IPS-NIHi7 (cell line): ENCODE results near the gene KIF3C.
"Not testable (repeated sequence)": the region's sequence is repeated elsewhere in the genome, so short reads cannot be mapped to it uniquely, and the experiment has no call there.

Source experiments
- DNase-seq: peaks from one replicate; pipeline ENCODE4 v3.0.0; 2012; ENCODE audit warnings: mixed read lengths; ENCODE audit errors: extremely low spot score

Gene KIF3C

DNA sequence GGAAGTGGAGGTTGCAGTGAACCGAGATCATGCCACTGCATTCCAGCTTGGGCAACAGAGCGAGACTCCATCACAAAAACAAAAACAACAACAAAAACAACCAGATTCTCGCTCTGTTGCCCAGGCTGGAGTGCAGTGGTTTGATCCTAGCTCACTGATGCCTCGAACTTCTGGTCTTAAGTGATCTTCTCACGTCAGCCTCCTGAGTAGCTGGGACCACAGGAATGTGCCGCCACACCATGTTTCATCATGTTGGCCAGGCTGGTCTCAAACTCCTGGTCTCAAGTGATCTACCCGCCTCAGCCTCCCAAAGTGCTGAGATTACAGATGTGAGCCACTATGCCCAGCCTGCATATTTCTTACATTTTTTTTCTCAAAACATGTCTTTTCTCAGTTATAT, 64.9 kb downstream of the KIF3C start:
- not testable (repeated sequence) for DNase-seq

DNA sequence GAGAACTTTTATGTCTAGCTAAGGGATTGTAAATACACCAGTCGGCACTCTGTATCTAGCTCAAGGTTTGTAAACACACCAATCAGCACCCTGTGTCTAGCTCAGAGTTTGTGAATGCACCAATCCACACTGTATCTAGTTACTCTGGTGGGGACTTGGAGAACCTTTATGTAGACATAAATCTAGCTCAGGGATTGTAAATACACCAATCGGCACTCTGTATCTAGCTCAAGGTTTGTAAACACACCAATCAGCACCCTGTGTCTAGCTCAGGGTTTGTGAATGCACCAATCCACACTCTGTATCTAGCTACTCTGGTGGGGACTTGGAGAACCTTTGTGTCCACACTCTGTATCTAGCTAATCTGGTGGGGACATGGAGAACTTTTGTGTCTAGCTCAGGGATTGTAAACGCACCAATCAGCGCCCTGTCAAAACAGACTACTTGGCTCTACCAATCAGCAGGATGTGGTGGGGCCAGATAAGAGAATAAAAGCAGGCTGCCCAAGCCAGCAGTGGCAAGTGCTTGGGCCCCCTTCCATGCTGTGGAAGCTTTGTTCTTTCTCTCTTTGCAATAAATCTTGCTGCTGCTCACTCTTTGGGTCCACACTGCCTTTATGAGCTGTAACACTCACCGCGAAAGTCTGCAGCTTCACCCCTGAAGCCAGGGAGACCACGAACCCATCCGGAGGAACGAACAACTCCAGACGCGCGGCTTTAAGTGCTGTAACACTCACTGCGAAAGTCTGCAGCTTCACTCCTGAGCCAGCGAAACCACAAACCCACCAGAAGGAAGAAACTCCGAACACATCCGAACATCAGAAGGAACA, 66.1 kb downstream of the KIF3C start:
- DNase-seq, result not testable (repeated sequence)

DNA sequence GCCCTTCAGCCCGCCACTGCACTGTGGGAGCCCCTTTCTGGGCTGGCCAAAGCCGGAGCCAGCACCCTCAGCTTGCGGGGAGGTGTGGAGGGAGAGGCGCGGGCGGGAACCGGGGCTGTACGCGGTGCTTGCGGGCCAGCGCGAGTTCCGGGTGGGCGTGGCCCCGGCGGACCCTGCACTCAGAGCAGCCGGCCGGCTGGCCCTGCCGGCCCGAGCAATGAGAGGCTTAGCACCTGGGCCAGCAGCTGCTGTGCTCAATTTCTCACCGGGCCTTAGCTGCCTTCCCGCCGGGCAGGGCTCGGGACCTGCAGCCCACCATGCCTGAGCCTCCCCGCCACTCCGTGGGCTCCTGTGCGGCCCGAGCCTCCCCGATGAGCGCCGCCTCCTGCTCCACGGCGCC, 66.9 kb downstream of the KIF3C start:
- not testable (repeated sequence) for DNase-seq

DNA sequence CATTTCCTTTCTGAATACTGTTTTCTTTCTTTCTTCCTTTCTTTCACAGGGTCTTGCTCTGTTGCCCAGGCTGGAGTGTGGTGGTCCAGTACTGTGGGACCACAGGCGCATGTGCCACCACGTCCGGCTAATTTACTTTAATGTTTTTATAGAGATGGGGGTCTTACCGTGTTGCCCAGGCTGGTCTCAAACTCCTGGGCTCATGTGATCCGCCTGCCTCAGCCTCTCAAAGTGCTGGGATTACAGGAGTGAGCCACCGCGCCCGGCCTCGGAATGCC, 68.7 kb downstream of the KIF3C start:
- DNase-seq, result not testable (repeated sequence)

DNA sequence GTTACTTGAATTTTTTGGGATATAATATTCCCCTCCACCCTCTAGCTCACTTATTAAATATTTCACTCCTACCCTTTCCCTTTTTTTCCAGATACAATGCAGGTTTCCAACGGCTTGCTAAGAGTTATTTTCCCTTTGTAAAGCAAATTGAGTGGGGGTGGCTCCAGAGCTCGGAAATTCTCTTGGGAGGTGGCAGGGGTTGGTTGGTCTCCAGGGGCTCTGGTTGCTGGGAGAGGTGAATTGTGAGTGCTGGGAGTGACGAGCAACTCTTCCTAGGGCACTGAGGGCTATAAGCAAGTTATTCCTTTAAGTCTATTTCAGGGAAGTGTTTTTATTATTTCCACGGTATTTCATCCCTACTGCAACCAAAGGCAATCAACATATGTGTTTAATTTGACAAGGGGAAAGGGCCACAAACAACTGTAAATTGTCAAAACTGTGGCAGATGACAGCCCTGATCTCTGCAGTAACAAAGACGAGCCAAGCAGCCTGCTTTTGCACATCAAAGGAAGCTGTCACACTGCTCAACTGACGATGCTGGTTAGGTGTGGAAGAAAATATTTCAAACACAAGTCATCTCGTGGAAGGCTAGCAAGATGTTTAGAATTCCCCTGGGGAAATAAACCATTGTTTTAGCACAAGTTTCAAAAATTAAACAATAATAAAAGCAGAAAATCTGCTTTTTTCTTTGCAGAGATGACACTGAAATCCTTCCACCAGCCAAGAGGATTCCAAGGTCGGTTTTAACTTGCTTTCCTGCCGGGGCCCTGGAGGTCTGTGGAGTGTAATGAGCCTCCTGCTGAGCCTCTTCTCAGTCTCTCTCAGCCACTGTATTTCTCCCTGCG, 69.2 kb downstream of the KIF3C start:
- peak; percentile 77 for DNase-seq

DNA sequence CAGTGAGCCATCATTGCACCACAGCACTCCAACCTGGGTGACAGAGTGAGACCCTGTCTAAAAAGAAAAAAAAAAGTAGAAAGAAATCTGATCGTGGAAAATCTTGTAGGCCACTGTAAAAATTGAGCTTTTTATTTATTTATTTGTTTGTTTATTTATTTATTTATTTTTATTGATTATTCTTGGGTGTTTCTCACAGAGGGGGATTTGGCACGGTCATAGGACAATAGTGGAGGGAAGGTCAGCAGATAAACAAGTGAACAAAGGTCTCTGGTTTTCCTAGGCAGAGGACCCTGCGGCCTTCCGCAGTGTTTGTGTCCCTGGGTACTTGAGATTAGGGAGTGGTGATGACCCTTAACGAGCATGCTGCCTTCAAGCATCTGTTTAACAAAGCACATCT, 72.7 kb downstream of the KIF3C start:
- not testable (repeated sequence) for DNase-seq

DNA sequence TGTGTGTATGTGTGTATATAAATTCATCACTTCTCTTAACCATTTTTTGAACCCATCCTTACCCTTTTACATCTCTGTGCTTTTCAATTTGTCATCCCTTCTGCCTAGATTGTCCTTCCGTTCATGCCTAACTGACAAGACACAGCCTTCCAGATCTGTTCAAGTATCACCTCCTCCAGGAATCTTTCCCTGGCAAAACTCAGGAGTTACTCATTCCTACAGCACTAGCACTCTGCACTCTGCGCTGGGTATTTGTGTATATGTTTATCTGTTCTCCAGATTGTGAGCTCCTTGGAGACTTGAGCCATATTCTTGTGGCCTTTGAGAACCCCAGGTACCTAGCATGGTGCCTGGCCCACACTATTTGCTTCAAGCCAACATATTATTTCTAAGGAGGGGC, 77.2 kb downstream of the KIF3C start:
- DNase-seq, result no peak

DNA sequence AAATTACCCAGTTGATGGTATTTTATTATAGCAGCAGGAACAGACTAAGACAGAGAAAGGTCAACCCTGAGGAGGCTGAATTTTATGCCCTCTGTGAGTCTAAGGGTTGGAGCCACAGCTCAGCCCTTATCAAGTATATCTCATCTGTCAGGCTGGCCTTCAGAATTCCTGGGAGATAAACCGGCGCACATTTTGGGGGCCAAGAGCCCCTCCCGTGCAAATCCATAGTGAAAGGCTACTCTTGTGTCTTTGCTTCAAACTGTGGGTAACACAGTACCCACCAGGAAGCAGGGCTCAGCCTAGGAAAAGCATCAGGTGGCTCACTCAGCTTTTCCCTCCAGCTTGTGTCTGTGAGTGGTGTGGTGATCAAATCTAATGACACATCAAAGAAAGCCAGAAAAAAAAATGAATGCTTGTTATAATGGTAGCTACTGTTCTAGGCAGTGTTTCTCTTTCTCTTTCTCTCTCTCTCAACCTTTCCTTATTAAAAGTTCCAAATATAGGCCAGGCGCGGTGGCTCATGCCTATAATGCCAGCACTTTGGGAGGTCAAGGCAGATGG, 79.0 kb downstream of the KIF3C start:
- DNase-seq, result no peak

DNA sequence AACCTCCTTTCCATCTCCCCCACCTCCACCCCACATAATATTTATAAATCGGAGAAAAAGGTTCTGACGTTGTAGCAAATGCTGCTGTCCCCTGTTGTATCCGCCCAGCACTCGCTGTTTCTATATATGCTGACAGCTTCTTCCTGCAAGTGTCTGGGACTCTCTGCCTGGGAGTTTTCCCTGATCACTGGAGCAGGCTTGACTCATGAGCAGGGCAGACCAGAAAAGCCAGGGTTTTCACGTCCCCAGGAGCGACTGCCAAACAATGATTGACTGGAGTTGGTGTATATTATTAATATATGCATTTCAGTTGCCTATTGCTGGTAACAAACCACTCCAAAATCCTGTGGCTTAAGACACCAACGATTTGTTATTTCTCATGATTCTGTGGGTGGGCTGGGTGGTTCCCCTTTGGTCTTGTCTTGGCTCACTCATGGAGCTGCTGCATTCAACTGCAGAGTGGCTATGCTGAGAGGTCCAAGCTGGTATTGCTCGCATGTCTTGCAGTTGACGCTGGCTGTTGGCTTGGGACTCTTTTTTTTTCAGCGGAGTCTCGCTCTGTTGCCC, 82.8 kb downstream of the KIF3C start:
- DNase-seq, result no peak

DNA sequence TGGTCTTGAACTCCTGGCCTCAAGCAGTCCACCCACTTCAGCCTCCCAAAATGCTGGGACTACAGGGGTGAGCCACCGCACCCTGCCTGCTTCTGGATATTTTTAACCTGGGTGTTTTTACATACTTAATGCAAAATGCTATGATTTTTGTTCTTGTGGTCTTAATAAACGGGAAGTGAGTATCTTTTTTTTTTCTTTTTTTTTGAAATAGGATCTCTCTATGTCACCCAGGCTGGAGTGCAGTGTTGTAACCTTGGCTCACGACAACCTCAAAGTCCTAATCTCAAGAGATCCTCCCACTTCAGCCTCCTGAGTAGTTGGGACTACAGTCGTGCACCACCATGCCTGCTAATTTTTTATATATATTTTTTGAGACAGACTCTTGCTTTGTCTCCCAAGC, 84.8 kb downstream of the KIF3C start:
- no peak for DNase-seq

DNA sequence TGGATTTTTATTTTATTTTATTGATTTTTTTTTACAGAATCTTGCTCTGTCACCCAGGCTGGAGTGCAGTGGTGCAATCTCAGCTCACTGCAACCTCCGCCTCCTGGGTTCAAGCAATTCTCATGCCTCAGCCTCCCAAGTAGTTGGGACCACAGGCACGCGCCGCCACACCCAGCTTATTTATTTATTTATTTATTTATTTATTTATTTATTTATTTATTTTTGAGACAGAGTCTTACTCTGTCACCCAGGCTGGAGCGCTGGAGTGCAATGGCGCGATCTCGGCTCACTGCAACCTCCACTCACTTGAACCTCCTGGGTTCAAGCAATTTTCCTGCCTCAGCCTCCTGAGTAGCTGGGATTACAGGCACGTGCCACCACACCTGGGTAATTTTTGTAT, 86.0 kb downstream of the KIF3C start:
- not testable (repeated sequence) for DNase-seq

DNA sequence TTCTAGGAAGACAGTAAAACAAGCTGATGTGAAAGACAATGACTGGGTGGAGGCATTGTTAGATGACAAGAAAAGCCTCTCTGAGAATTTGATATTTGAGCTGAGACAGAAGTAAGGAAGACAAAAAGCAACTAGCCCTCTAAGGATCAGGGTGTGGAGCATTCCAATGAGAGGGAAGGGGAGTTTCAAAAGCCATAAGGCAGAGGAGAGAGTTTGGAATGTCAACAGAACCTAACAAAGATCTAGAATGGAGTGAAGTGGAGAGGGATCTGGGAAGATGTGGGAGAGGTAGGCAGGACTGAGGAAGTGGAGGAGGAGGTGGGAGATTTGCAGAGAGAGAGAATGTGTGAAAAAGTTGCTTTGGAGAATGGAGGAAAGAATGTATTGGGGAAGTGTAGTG, 86.7 kb downstream of the KIF3C start:
- DNase-seq, result no peak

DNA sequence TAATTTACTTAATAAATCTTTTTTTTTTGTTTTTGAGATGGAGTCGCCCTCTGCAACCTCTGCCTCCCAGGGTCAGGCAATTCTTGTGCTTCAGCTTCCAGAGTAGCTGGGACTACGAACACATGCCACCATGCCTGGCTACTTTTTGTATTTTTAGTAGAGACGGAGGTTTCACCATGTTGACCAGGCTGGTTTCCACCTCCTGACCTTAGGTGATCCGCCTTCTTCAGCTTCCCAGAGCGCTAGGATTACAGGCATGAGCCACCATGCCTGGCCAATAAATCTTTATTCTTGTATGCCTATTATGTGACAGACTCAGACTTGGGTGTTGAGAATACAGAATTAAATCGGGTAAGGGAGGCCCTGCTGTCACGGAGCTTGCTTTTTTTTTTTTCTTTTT, 87.3 kb downstream of the KIF3C start:
- DNase-seq, result no peak

DNA sequence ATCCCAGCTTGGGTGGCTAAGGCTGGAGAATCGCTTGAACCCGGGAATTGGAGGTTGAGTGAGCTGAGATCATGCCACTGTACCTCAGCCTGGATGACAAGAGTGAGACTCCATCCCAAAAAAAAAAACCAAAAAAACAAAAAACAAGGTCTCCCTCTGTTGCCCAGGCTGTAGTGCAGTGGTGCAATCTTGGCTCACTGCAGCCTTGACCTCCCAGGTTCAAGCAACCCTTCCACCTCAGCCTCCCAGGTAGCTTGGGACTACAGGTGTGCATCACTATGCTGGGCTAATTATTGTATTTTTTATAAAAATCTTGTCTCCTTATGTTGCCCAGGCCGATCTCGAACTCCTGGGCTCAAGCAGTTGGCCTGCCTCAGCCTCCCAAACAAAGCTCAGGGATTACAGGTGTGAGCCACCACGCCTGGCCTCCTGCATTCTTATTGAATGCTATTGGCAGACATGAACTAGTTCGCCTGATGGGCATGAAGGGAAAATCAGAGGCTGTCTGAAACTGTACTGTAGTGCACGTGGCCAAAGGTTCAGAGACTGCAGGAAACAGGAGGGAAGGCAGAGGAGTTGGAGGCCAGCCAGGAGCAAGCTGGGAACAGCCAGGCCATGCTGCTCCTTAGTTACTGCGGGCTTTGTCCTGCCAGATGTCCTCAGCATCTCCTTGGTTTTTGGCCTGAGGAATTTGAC, 88.0 kb downstream of the KIF3C start:
- no peak for DNase-seq

DNA sequence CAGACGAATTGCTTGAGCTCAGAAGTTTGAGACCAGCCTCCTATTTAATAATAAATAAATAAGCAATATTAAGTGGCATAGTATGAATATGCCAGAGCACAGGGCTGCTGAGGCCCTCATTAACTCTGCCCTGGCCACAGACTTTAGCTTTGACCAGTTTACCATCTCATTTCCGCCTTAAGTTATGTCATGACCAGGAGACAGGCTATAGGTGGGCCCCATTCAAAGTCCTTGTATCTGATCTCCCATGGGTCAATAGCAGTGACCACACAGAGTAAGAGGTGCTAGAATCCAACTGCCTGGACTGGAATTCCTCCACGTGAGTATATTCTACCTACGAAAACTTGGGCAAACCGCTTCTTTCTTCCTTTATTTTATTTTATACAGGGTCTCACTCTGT, 90.6 kb downstream of the KIF3C start:
- no peak for DNase-seq

DNA sequence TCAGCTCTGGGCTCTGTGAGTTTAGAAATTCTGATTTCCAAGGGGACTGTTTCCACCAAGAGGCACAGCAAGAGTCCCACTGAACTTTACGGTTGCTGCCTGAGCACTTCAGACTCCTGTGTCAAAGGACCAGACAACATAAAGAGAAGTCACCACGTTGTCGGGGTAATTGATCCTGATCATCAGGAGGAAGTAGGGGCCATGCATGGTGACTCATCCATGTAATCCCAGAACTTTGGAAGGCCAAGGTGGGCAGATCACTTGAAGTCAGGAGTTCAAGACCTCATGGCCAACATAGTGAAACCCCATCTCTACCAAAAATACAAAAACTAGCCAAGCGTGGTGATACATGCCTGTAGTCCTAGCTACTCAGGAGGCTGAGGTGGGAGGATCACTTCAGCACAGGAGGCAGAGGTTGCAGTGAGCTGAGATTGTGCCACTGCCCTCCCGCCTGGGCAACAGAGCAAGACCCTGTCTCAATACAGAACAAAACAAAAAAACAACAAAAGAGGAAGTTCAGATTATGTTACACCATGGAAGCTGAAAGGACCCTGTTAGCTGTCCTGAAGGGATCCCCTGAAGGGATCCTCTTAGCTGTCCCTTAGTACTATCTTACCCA, 94.6 kb downstream of the KIF3C start:
- DNase-seq, result no peak

DNA sequence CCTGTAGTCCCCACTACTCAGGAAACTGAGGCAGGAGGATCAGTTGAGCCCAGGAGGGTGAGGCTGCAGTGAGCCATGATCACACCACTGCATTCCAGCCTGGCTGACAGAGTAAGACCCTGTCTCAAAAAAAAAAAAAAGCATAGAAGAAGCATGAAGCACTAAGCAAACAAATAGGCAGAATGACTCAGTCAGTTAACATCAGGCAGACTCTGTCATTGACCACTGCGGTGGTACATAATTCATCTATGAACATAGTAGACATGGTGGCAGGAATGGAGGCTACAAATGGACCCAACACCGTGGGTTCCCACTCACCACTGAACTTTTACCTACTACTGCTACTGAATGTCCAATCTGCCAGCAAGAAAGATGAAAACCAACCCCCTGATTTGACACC, 96.4 kb downstream of the KIF3C start:
- no peak for DNase-seq

DNA sequence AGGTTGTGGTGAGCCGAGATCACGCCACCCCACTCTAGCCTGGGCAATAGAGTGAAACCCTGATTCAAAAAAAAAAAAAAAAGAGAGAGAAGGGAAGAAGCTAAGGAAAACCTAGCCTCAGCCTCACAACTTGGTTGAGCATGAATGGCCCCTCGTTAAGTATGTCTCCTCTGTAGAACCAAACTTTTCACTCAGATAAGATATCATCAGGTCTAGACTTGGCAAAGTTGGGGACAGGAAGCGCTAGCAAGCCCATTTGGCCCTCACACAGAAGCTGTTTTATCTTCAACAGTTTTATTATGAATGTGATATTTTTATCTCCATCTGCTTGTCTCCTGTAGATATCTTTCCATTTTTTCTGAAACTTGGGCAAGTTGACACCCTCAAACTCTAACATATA, 100.5 kb downstream of the KIF3C start:
- DNase-seq, result no peak

DNA sequence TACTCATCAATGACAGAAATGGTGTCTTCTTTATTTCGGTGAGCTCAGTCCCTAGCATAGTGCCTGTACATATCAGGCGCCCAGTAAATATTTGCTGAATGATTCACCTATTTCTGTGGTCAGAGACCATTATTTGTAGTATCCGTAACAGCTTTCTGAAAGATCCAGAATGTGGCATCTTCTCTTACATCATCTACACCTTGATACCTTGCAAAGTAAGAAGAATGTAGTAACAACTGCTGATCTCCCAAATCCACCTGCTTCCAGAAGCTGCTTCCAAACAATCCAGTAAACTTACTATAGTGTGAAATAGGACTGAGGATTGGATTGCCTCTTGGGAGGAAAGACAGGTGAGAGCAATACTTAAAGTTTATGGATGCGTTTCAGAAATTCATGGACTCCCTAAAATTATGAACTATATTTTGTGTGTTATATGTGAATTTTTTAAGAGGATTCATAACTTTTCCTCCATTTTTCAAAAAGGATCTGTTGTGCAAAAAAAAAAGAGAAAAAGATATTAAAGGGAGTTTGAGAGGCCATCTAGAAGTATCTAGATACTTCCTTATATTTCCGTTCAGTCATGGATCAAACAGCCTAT, 103.1 kb downstream of the KIF3C start:
- no peak for DNase-seq

DNA sequence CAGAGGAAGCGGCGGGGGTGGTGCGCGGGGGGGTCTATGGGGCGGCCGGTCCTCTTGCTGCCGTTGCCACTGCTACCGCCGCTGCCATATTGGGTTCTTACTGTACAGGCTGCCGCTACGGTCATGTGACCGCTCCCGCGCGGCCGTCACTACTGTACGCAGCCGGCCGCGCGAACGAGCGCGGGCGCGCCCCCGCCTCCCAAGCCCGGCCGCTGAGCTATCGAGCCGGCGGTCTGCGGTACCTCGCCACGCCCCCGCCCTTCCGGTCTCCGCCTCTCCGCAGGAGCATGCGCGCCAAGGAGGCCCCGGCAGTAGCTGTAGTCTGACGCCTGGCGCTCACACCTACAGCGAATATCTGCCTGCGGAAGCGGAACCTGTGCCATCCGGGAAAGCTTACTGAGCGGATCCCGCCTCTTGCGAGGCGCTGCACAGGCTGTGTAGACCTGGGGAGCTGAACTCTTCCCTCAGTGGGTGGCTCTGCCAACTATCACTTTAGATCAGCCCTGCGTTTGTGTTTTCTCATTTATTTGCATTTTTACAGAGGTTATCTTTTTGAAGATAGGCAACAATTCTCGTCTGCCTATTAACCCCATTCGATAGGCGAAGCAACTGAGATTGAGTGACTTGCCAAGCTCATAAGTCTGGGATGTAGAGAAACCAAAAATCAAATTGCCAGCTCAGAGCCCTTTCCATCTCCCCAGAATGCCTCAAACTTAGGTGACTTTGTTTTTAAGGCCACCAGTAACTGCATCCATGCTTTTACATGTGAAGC, 103.8 kb downstream of the KIF3C start, which contains the start of gene ASXL2:
Gene ASXL2 (minus strand): TSS at position 127 of the 772 bp plus-strand sequence. CDS start 265 bp downstream, outside the sequence.
- DNase-seq, result peak; percentile 99
